ENCODE measurements around the gene ARSD. TPM values are rescaled to one million over a fixed set of nuclear protein-coding genes. Genes with fewer than 3 reads are reported as not detected.

Gene ARSD
- 19.8 and 20.0 TPM in 2 replicates for polyA plus RNA-seq (2012; rRNA removed)
- 14.9 and 15.9 TPM in 2 replicates for polyA plus RNA-seq (2012; cell fraction: cytosol; rRNA removed)
- polyA plus RNA-seq (2012; cell fraction: nucleus; rRNA removed): 23.4 and 30.9 TPM in 2 replicates

- H3K27me3 ChIP-seq (ENCODE audit: insufficient read depth): no peaks in the 10 kb centered on the region
- no peaks in the 10 kb centered on the region for H3K79me2 ChIP-seq (ENCODE audit: insufficient read depth)
- H3K4me1 ChIP-seq (ENCODE audit: control insufficient read depth in 1 of 2, insufficient read depth in 2 of 2, low read depth in 1 of 2, low read length in 1 of 2): no peaks in the 10 kb centered on the region; a peak in 1 of 4 replicates
- peak within 1 kb of the TSS; percentile 91 for H3K4me2 ChIP-seq
- peak within 1 kb of the TSS; percentile 99 for H3K9ac ChIP-seq
- WGBS (ENCODE audit: low lambda C conversion rate): 1% methylated on average over 24 of the region's 84 CpGs
- peak within 1 kb of the TSS; percentile 96 for H2AFZ ChIP-seq (ENCODE audit: low read depth)
- H3K9me2 ChIP-seq: no peaks in the 10 kb centered on the region
- peak; percentile 86 for DNase-seq
- H3K9me3 ChIP-seq: no peaks in the 10 kb centered on the region
- peak within 1 kb of the TSS; percentile 89 to 90 for H3K27ac ChIP-seq (ENCODE audit: low read depth in 2 of 2, low read length in 1 of 2)
- H4K20me1 ChIP-seq (ENCODE audit: insufficient read depth): no peaks in the 10 kb centered on the region
- ChIA-PET CTCF (interaction anchor here (1.2 to 1.8 kb wide), 4 partner anchors 16 to 39 kb away, joined by 3 to 5 read pairs (median 4); no protein-coding TSS in a partner anchor), POLR2A (interaction anchor here (0.7 to 2.4 kb wide), 4 partner anchors 20 to 138 kb away, joined by 3 to 39 read pairs (median 5); no protein-coding TSS in a partner anchor)
- peaks cover 0 to 3% of the 10 kb centered on the region in 2 experiments for H3K36me3 ChIP-seq (replicated peaks in 1 of 2; ENCODE audit: control insufficient read depth in 1 of 2, insufficient read depth in 2 of 2, low read length in 1 of 2)
- H3F3A ChIP-seq (replicated peaks; ENCODE audit: insufficient read depth): peaks cover 5% of the 10 kb centered on the region
- peak within 1 kb of the TSS; percentile 64 to 92 for H3K4me3 ChIP-seq (ENCODE audit: low read depth in 2 of 2, low read length in 1 of 2)
- TF ChIP-seq CHD2 (IDR thresholded peaks at IDR 0.05; ENCODE audit: low read length, partially characterized antibody) (no peak), USF1 (IDR thresholded peaks at IDR 0.05; ENCODE audit: borderline replicate concordance, low read depth) (no peak), EZH2phosphoT487 (IDR thresholded peaks at IDR 0.05; ENCODE audit: borderline replicate concordance, low read depth) (no peak), FOXJ3 (CRISPR knock-in tag; IDR thresholded peaks at IDR 0.05) (no peak), POLR2AphosphoS5 (IDR thresholded peaks at IDR 0.05; ENCODE audit: low read depth, low read length) (peak; percentile 84), EP300 (IDR thresholded peaks at IDR 0.05; ENCODE audit: borderline replicate concordance in 1 of 2, low read depth in 1 of 2, low read length in 1 of 2) (no peak), FOXM1 (IDR thresholded peaks at IDR 0.05; ENCODE audit: low read depth) (no peak), RAD21 (IDR thresholded peaks at IDR 0.05; ENCODE audit: low read length) (no peak), RXRA (IDR thresholded peaks at IDR 0.05; ENCODE audit: borderline replicate concordance, low read depth) (0 out of 2 replicates have a peak, but pooled peaks have one; percentile 6), JUND (IDR thresholded peaks at IDR 0.05) (no peak), SMC3 (IDR thresholded peaks at IDR 0.05; ENCODE audit: low read depth, low read length) (no peak), MXI1 (IDR thresholded peaks at IDR 0.05; ENCODE audit: low read depth, low read length) (0 out of 2 replicates have a peak, but pooled peaks have one; percentile 27), RFX5 (IDR thresholded peaks at IDR 0.05; ENCODE audit: low read length) (no peak), GATA2 (CRISPR knock-in tag; IDR thresholded peaks at IDR 0.05) (no peak)
- TF ChIP-seq, protein P1, sequence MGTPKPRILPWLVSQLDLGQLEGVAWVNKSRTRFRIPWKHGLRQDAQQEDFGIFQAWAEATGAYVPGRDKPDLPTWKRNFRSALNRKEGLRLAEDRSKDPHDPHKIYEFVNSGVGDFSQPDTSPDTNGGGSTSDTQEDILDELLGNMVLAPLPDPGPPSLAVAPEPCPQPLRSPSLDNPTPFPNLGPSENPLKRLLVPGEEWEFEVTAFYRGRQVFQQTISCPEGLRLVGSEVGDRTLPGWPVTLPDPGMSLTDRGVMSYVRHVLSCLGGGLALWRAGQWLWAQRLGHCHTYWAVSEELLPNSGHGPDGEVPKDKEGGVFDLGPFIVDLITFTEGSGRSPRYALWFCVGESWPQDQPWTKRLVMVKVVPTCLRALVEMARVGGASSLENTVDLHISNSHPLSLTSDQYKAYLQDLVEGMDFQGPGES (IDR thresholded peaks at IDR 0.05; ENCODE audit: low read depth, low read length): no peak
- TF ChIP-seq, protein P2, sequence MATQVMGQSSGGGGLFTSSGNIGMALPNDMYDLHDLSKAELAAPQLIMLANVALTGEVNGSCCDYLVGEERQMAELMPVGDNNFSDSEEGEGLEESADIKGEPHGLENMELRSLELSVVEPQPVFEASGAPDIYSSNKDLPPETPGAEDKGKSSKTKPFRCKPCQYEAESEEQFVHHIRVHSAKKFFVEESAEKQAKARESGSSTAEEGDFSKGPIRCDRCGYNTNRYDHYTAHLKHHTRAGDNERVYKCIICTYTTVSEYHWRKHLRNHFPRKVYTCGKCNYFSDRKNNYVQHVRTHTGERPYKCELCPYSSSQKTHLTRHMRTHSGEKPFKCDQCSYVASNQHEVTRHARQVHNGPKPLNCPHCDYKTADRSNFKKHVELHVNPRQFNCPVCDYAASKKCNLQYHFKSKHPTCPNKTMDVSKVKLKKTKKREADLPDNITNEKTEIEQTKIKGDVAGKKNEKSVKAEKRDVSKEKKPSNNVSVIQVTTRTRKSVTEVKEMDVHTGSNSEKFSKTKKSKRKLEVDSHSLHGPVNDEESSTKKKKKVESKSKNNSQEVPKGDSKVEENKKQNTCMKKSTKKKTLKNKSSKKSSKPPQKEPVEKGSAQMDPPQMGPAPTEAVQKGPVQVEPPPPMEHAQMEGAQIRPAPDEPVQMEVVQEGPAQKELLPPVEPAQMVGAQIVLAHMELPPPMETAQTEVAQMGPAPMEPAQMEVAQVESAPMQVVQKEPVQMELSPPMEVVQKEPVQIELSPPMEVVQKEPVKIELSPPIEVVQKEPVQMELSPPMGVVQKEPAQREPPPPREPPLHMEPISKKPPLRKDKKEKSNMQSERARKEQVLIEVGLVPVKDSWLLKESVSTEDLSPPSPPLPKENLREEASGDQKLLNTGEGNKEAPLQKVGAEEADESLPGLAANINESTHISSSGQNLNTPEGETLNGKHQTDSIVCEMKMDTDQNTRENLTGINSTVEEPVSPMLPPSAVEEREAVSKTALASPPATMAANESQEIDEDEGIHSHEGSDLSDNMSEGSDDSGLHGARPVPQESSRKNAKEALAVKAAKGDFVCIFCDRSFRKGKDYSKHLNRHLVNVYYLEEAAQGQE (IDR thresholded peaks at IDR 0.05; ENCODE audit: low read depth, low read length): no peak
- TF ChIP-seq, protein P3, sequence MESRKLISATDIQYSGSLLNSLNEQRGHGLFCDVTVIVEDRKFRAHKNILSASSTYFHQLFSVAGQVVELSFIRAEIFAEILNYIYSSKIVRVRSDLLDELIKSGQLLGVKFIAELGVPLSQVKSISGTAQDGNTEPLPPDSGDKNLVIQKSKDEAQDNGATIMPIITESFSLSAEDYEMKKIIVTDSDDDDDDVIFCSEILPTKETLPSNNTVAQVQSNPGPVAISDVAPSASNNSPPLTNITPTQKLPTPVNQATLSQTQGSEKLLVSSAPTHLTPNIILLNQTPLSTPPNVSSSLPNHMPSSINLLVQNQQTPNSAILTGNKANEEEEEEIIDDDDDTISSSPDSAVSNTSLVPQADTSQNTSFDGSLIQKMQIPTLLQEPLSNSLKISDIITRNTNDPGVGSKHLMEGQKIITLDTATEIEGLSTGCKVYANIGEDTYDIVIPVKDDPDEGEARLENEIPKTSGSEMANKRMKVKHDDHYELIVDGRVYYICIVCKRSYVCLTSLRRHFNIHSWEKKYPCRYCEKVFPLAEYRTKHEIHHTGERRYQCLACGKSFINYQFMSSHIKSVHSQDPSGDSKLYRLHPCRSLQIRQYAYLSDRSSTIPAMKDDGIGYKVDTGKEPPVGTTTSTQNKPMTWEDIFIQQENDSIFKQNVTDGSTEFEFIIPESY (IDR thresholded peaks at IDR 0.05; ENCODE audit: borderline replicate concordance, low read depth): 0 out of 2 replicates have a peak, but pooled peaks have one; percentile 22
- TF ChIP-seq, protein P4, sequence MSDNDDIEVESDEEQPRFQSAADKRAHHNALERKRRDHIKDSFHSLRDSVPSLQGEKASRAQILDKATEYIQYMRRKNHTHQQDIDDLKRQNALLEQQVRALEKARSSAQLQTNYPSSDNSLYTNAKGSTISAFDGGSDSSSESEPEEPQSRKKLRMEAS (IDR thresholded peaks at IDR 0.05; ENCODE audit: low read depth): 0 out of 2 replicates have a peak, but pooled peaks have one; percentile 68
- TF ChIP-seq, protein P5, sequence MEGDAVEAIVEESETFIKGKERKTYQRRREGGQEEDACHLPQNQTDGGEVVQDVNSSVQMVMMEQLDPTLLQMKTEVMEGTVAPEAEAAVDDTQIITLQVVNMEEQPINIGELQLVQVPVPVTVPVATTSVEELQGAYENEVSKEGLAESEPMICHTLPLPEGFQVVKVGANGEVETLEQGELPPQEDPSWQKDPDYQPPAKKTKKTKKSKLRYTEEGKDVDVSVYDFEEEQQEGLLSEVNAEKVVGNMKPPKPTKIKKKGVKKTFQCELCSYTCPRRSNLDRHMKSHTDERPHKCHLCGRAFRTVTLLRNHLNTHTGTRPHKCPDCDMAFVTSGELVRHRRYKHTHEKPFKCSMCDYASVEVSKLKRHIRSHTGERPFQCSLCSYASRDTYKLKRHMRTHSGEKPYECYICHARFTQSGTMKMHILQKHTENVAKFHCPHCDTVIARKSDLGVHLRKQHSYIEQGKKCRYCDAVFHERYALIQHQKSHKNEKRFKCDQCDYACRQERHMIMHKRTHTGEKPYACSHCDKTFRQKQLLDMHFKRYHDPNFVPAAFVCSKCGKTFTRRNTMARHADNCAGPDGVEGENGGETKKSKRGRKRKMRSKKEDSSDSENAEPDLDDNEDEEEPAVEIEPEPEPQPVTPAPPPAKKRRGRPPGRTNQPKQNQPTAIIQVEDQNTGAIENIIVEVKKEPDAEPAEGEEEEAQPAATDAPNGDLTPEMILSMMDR (IDR thresholded peaks at IDR 0.05): no peak
These were observed at the start of gene ARSD for GRCh38 chrX:2928583-2929434. ARSD (minus strand) TSS chrX:2929339; CDS start chrX:2929275, 64 bp downstream.

All from SK-N-SH (cell line).